ENCODE results near the gene RNF167.

DNA sequence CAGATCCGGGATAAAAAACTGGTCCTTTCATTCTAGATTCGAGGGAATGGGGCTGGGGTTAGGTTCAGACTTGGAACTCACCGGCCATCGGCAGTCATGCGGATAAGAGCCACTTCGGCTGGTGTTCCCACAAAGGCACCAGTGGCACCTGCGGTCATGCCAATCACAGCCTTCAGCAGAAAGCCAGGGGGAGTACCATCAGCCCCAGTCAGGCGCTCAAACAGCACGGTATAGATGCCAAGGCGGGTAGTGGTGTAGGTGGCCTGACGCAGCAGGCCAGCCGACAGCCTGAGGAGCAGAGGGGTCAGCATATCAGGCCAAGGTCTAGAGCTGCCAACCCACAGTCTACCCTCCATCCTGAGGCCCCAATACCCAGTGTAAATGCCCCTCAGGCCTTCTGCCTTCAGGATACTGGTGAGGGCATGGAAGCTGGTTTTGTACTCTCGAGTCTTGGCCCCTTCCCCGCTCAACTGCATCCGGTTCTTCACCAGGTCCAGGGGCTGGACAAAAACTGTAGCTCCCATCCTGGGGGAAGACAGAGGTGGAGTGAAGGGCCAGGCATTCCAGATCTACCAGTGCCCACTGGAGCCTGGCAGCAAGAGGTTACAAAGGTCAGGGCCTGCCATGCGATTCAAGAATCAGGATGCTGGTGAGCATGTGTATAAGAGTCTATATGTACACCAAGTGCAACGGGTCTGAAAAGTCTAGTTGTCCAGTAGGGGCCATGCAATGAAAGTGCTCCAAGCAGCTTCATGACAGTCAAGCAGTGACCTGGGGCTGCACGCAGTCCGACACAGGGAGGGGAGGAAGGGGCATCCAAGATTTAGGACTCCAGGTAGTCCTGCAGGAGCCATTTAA, 1.2 kb upstream of the RNF167 start:
- TF ChIP-seq, protein P1, sequence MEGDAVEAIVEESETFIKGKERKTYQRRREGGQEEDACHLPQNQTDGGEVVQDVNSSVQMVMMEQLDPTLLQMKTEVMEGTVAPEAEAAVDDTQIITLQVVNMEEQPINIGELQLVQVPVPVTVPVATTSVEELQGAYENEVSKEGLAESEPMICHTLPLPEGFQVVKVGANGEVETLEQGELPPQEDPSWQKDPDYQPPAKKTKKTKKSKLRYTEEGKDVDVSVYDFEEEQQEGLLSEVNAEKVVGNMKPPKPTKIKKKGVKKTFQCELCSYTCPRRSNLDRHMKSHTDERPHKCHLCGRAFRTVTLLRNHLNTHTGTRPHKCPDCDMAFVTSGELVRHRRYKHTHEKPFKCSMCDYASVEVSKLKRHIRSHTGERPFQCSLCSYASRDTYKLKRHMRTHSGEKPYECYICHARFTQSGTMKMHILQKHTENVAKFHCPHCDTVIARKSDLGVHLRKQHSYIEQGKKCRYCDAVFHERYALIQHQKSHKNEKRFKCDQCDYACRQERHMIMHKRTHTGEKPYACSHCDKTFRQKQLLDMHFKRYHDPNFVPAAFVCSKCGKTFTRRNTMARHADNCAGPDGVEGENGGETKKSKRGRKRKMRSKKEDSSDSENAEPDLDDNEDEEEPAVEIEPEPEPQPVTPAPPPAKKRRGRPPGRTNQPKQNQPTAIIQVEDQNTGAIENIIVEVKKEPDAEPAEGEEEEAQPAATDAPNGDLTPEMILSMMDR (IDR thresholded peaks at IDR 0.05; ENCODE audit: extremely low read depth in 1 of 2, insufficient read depth in 1 of 2, low read depth in 1 of 2, low read length in 2 of 2) = no peak
- no peak for TF ChIP-seq POLR2A (IDR thresholded peaks at IDR 0.05; ENCODE audit: low read depth, low read length)
- no peak for TF ChIP-seq POLR2AphosphoS5 (IDR thresholded peaks at IDR 0.05; ENCODE audit: insufficient read depth, low read depth, low read length)

All from endothelial cell of umbilical vein (primary cell).